Fibroblast of skin of right quadriceps (primary cell): ENCODE results near the gene ABLIM2.

ENCODE experiments used
- DNase-seq: peaks from one replicate; pipeline ENCODE4 v3.0.0-alpha.2; 2013

The ABLIM2 gene

GRCh38 chr4:8173492-8174242, 15.1 kb upstream of the ABLIM2 start:
- DNase-seq, result no peak

- no peak for DNase-seq
These were observed 13.6 kb upstream of the ABLIM2 start for GRCh38 chr4:8171984-8172924.

GRCh38 chr4:8171266-8171665, 12.7 kb upstream of the ABLIM2 start:
- DNase-seq, result no peak

- no peak for DNase-seq
These were observed 11.7 kb upstream of the ABLIM2 start for GRCh38 chr4:8170341-8170740.

GRCh38 chr4:8169763-8170162, 11.2 kb upstream of the ABLIM2 start:
- no peak for DNase-seq

- no peak for DNase-seq
These were observed 10.4 kb upstream of the ABLIM2 start for GRCh38 chr4:8168832-8169598.

- no peak for DNase-seq
These were observed 9.6 kb upstream of the ABLIM2 start for GRCh38 chr4:8168232-8168631.

- DNase-seq, result no peak
These were observed 9.2 kb upstream of the ABLIM2 start for GRCh38 chr4:8167815-8168214.

- DNase-seq, result no peak
These were observed 8.7 kb upstream of the ABLIM2 start for GRCh38 chr4:8167291-8167690.

GRCh38 chr4:8165374-8165896, 6.8 kb upstream of the ABLIM2 start:
- DNase-seq, result no peak

- no peak for DNase-seq
These were observed 6.1 kb upstream of the ABLIM2 start for GRCh38 chr4:8164687-8165086.

GRCh38 chr4:8164194-8164565, 5.6 kb upstream of the ABLIM2 start:
- no peak for DNase-seq

GRCh38 chr4:8163436-8164193, 5.0 kb upstream of the ABLIM2 start:
- DNase-seq, result no peak

GRCh38 chr4:8163026-8163425, 4.4 kb upstream of the ABLIM2 start:
- DNase-seq, result no peak

GRCh38 chr4:8162625-8163024, 4.0 kb upstream of the ABLIM2 start:
- DNase-seq, result no peak

GRCh38 chr4:8160572-8160971, 2.0 kb upstream of the ABLIM2 start:
- no peak for DNase-seq

GRCh38 chr4:8160233-8160560, 1.6 kb upstream of the ABLIM2 start:
- DNase-seq, result no peak

- no peak for DNase-seq
These were observed 1.1 kb upstream of the ABLIM2 start for GRCh38 chr4:8159537-8160232.

- no peak for DNase-seq
These were observed 486 bp downstream of the ABLIM2 start for GRCh38 chr4:8157944-8158709.

GRCh38 chr4:8157496-8157895, 1.1 kb downstream of the ABLIM2 start:
- no peak for DNase-seq

GRCh38 chr4:8156617-8157016, 2.0 kb downstream of the ABLIM2 start:
- no peak for DNase-seq
